ENCODE data around the gene CAMK1D. TPM values are rescaled to one million over a fixed set of nuclear protein-coding genes. Genes with fewer than 3 reads are reported as not detected.

CAMK1D gene
- polyA plus RNA-seq, 1 experiment = 1.1 TPM

- POLR2A ChIA-PET = no interaction called here
- Histone ChIP-seq H3K27me3 (ENCODE audit: control insufficient read depth, insufficient read depth, low read length) (no peaks in the 10 kb centered on the region), H3K4me3 (ENCODE audit: low read depth, low read length) (no peak overlapping the region), H3K36me3 (ENCODE audit: control insufficient read depth, insufficient read depth, low read length) (no peaks in the 10 kb centered on the region)
- CTCF ChIA-PET = no interaction called here
- DNase-seq (ENCODE audit: low read depth) = no peak
- TF ChIP-seq CTCF (IDR thresholded peaks at IDR 0.05; ENCODE audit: insufficient read depth, low read depth, low read length) = no peak
Observed at GRCh38 chr10:12847361-12847975, 498.1 kb downstream of the CAMK1D start.

GRCh38 chr10:12848439-12849173, 499.3 kb downstream of the CAMK1D start:
- POLR2A ChIA-PET = no interaction called here
- Histone ChIP-seq H3K27me3 (ENCODE audit: control insufficient read depth, insufficient read depth, low read length) (no peaks in the 10 kb centered on the region), H3K36me3 (ENCODE audit: control insufficient read depth, insufficient read depth, low read length) (no peaks in the 10 kb centered on the region), H3K4me3 (ENCODE audit: low read depth, low read length) (no peak overlapping the region)
- CTCF ChIA-PET = no interaction called here
- TF ChIP-seq CTCF (IDR thresholded peaks at IDR 0.05; ENCODE audit: insufficient read depth, low read depth, low read length) = no peak
- no peak for DNase-seq (ENCODE audit: low read depth)

- no peak overlapping the region for H3K4me3 ChIP-seq (ENCODE audit: low read depth, low read length)
- CTCF ChIA-PET = interaction anchor here (0.5 kb wide), 1 partner anchor 165 kb away, joined by 3 read pairs; no protein-coding TSS in a partner anchor
- no peak for DNase-seq (ENCODE audit: low read depth)
- no peak for TF ChIP-seq CTCF (IDR thresholded peaks at IDR 0.05; ENCODE audit: insufficient read depth, low read depth, low read length)
- H3K36me3 ChIP-seq (ENCODE audit: control insufficient read depth, insufficient read depth, low read length) = no peaks in the 10 kb centered on the region
- POLR2A ChIA-PET = no interaction called here
- H3K27me3 ChIP-seq (ENCODE audit: control insufficient read depth, insufficient read depth, low read length) = no peaks in the 10 kb centered on the region
Observed at GRCh38 chr10:12849319-12850181, 500.2 kb downstream of the CAMK1D start.

GRCh38 chr10:12852687-12853086, 503.3 kb downstream of the CAMK1D start:
- DNase-seq (ENCODE audit: low read depth) = no peak
- POLR2A ChIA-PET = no interaction called here
- H3K4me3 ChIP-seq (ENCODE audit: low read depth, low read length) = no peak overlapping the region
- TF ChIP-seq CTCF (IDR thresholded peaks at IDR 0.05; ENCODE audit: insufficient read depth, low read depth, low read length) = no peak
- CTCF ChIA-PET = no interaction called here
- no peaks in the 10 kb centered on the region for H3K36me3 ChIP-seq (ENCODE audit: control insufficient read depth, insufficient read depth, low read length)
- no peaks in the 10 kb centered on the region for H3K27me3 ChIP-seq (ENCODE audit: control insufficient read depth, insufficient read depth, low read length)

- DNase-seq (ENCODE audit: low read depth) = no peak
- no peak for TF ChIP-seq CTCF (IDR thresholded peaks at IDR 0.05; ENCODE audit: insufficient read depth, low read depth, low read length)
- POLR2A ChIA-PET = no interaction called here
- CTCF ChIA-PET = no interaction called here
- Histone ChIP-seq H3K4me3 (ENCODE audit: low read depth, low read length) (no peak overlapping the region), H3K27me3 (ENCODE audit: control insufficient read depth, insufficient read depth, low read length) (no peaks in the 10 kb centered on the region), H3K36me3 (ENCODE audit: control insufficient read depth, insufficient read depth, low read length) (no peaks in the 10 kb centered on the region)
Observed at GRCh38 chr10:12854988-12855387, 505.6 kb downstream of the CAMK1D start.
